Glutamatergic neuron (in vitro differentiated cells): ENCODE results near the gene NAGK. TPM values are rescaled to one million over a fixed set of nuclear protein-coding genes. Genes with fewer than 3 reads are reported as not detected.

Experiments used
- DNase-seq: peaks from one replicate; pipeline ENCODE4 v3.0.0; 2022
- H3K27ac Mint-ChIP-seq: one replicate; pipeline ENCODE4 v1.8.0; 2020; ENCODE audit warnings: mild to moderate bottlenecking, mixed read lengths, inconsistent platforms; ENCODE audit not compliant: unreplicated experiment
- H3K27me3 Mint-ChIP-seq: one replicate; pipeline ENCODE4 v1.8.0; 2020; ENCODE audit warnings: mild to moderate bottlenecking, moderate library complexity, mixed read lengths, inconsistent platforms; ENCODE audit not compliant: unreplicated experiment
- H3K36me3 Mint-ChIP-seq: one replicate; pipeline ENCODE4 v1.8.0; 2020; ENCODE audit warnings: mild to moderate bottlenecking, mixed read lengths, inconsistent platforms; ENCODE audit not compliant: unreplicated experiment
- H3K4me1 Mint-ChIP-seq: one replicate; pipeline ENCODE4 v1.8.0; 2020; ENCODE audit warnings: mild to moderate bottlenecking, low read depth, mixed read lengths, inconsistent platforms; ENCODE audit not compliant: unreplicated experiment
- H3K4me3 Mint-ChIP-seq: one replicate; pipeline ENCODE4 v1.8.0; 2020; ENCODE audit warnings: mild to moderate bottlenecking, mixed read lengths, inconsistent platforms; ENCODE audit not compliant: unreplicated experiment
- H3K9me3 Mint-ChIP-seq: one replicate; pipeline ENCODE4 v1.8.0; 2020; ENCODE audit warnings: mild to moderate bottlenecking, moderate library complexity, mixed read lengths, inconsistent platforms; ENCODE audit not compliant: unreplicated experiment
- total RNA-seq: library from RNA; stranded (reverse); fragmentation: NEBNext Ultra II Directional; extraction: Animal tissue kit (Norgen Biotek cat#: 25700); gene quantifications from one replicate; pipeline ENCODE4 v1.2.1, GENCODE V29; 2021; ENCODE audit not compliant: unreplicated experiment
- TF ChIP-seq, protein P1 (sequence below): fragments of 200-600 bp; sonication (generic); IDR thresholded peaks from one replicate; pipeline ENCODE4 v1.5.0; 2021; ENCODE audit not compliant: partially characterized antibody, unreplicated experiment

NAGK gene
- total RNA-seq, 1 donor from 2014 or later = 188 TPM

- Mint-ChIP-seq H3K4me3 (no peak overlapping the region), H3K4me1 (no peaks in the 10 kb centered on the region), H3K27ac (no peak overlapping the region), H3K27me3 (peaks cover 6% of the 10 kb centered on the region), H3K36me3 (peaks cover 6% of the 10 kb centered on the region), H3K9me3 (no peaks in the 10 kb centered on the region)
- TF ChIP-seq, protein P1, sequence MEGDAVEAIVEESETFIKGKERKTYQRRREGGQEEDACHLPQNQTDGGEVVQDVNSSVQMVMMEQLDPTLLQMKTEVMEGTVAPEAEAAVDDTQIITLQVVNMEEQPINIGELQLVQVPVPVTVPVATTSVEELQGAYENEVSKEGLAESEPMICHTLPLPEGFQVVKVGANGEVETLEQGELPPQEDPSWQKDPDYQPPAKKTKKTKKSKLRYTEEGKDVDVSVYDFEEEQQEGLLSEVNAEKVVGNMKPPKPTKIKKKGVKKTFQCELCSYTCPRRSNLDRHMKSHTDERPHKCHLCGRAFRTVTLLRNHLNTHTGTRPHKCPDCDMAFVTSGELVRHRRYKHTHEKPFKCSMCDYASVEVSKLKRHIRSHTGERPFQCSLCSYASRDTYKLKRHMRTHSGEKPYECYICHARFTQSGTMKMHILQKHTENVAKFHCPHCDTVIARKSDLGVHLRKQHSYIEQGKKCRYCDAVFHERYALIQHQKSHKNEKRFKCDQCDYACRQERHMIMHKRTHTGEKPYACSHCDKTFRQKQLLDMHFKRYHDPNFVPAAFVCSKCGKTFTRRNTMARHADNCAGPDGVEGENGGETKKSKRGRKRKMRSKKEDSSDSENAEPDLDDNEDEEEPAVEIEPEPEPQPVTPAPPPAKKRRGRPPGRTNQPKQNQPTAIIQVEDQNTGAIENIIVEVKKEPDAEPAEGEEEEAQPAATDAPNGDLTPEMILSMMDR = no peak
- no peak for DNase-seq
Observed at GRCh38 chr2:71122387-71123298, 54.2 kb downstream of the NAGK start.

- H3K4me1 Mint-ChIP-seq = peaks cover 3% of the 10 kb centered on the region
- no peak for DNase-seq
- H3K9me3 Mint-ChIP-seq = peaks cover 2% of the 10 kb centered on the region
- H3K27ac Mint-ChIP-seq = no peak overlapping the region
- H3K4me3 Mint-ChIP-seq = no peak overlapping the region
- TF ChIP-seq, protein P1 = no peak
- peaks cover 6% of the 10 kb centered on the region for H3K36me3 Mint-ChIP-seq
- H3K27me3 Mint-ChIP-seq = peaks cover 4% of the 10 kb centered on the region
Observed at GRCh38 chr2:71125506-71126294, 57.3 kb downstream of the NAGK start.

DNA sequence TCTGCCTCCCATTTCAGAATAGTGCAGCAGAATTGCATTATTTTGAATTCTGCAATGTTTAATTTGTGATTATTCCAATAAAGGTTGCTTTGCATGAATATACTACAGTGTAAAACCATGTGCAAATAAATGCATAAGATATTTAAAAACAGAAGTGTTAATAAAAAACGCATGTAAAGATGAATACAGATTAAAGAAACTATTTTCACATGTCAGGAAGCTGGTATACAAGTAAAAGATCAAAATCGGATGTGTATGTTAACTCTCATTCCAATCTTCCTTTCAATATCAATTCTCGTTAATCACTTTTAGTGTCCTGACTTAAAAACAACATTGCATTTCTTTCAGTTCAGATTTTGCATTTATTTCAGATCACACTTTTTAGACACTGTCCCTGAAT, 58.5 kb downstream of the NAGK start:
- no peak for DNase-seq
- no peak overlapping the region for H3K27ac Mint-ChIP-seq
- H3K9me3 Mint-ChIP-seq = peaks cover 2% of the 10 kb centered on the region
- H3K4me1 Mint-ChIP-seq = peaks cover 3% of the 10 kb centered on the region
- H3K4me3 Mint-ChIP-seq = no peak overlapping the region
- H3K36me3 Mint-ChIP-seq = peaks cover 6% of the 10 kb centered on the region
- H3K27me3 Mint-ChIP-seq = peaks cover 2% of the 10 kb centered on the region
- TF ChIP-seq, protein P1 = no peak

Other genes with a start within 250 kb of the NAGK start
- 0.66 TPM for gene CLEC4F, start 248.0 kb upstream of the NAGK start, total RNA-seq
- 0.51 TPM for gene CD207, start 232.8 kb upstream of the NAGK start, total RNA-seq
- 3.6 TPM for gene VAX2, start 168.1 kb upstream of the NAGK start, total RNA-seq
- not detected for gene ATP6V1B1, start 132.7 kb upstream of the NAGK start, total RNA-seq
- gene ANKRD53, start 90.0 kb upstream of the NAGK start, total RNA-seq = 11.7 TPM
- 43.0 TPM for gene TEX261, start 73.8 kb upstream of the NAGK start, total RNA-seq
- 11.5 TPM for gene MCEE, start 61.6 kb downstream of the NAGK start, total RNA-seq
- 61.4 TPM for gene MPHOSPH10, start 62.0 kb downstream of the NAGK start, total RNA-seq
- gene PAIP2B, start 158.5 kb downstream of the NAGK start, total RNA-seq = 15.6 TPM